Measurements from ENCODE around the gene AASS.

The AASS gene

DNA sequence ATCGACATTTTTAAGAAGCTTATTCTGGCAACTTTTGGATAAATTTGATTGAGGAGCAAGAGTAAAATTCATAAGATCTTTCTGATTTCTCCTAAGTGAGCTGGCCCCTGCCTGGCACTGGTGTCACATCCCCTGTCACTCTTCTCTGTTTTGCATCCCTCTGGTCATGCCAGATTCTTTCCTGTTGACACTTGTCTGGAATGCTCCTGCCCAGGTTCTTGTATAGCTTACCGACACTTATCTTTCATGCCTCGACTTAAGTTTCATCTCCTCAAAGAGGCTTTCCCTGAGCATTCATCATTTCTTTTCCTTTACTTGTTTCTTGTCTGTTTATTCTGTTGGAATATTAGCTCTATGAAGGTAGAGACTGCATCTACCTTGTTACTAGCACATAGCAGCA, 22.2 kb upstream of the AASS start:
- TF ChIP-seq FOXP2 (optimal IDR thresholded peaks at IDR 0.05; ENCODE audit: borderline replicate concordance, extremely low read depth, extremely low read length, insufficient read depth), result no peak
- no peak for TF ChIP-seq TAF1 (IDR thresholded peaks at IDR 0.05; ENCODE audit: borderline replicate concordance, insufficient read depth, low read length)
- TF ChIP-seq, protein P1, sequence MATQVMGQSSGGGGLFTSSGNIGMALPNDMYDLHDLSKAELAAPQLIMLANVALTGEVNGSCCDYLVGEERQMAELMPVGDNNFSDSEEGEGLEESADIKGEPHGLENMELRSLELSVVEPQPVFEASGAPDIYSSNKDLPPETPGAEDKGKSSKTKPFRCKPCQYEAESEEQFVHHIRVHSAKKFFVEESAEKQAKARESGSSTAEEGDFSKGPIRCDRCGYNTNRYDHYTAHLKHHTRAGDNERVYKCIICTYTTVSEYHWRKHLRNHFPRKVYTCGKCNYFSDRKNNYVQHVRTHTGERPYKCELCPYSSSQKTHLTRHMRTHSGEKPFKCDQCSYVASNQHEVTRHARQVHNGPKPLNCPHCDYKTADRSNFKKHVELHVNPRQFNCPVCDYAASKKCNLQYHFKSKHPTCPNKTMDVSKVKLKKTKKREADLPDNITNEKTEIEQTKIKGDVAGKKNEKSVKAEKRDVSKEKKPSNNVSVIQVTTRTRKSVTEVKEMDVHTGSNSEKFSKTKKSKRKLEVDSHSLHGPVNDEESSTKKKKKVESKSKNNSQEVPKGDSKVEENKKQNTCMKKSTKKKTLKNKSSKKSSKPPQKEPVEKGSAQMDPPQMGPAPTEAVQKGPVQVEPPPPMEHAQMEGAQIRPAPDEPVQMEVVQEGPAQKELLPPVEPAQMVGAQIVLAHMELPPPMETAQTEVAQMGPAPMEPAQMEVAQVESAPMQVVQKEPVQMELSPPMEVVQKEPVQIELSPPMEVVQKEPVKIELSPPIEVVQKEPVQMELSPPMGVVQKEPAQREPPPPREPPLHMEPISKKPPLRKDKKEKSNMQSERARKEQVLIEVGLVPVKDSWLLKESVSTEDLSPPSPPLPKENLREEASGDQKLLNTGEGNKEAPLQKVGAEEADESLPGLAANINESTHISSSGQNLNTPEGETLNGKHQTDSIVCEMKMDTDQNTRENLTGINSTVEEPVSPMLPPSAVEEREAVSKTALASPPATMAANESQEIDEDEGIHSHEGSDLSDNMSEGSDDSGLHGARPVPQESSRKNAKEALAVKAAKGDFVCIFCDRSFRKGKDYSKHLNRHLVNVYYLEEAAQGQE (IDR thresholded peaks at IDR 0.05; ENCODE audit: insufficient read depth in 1 of 2, low read depth in 2 of 2, low read length in 2 of 2), result no peak
- TF ChIP-seq SIN3A (IDR thresholded peaks at IDR 0.05; ENCODE audit: borderline replicate concordance, insufficient read depth, low read length), result no peak
- TF ChIP-seq POLR2AphosphoS5 (IDR thresholded peaks at IDR 0.05; ENCODE audit: low read depth, low read length), result no peak

DNA sequence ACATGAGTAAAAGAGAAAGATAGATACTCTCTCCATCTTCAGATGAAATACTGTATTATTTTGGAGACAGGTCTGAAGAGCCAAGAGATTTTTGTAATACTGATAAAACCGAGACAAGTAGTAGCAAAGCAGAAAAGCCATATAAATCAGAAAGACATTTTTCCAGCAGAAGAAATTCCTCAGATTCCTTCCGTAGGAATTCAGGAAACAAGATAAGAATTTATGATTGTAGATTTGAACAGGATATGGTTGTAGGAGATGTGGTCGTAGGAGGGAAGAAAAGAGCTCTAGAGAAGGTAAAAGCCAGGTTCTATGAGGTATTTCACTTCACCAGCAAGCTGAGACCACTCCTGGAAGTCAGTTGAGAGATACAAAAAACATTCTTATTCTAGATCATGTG, 17.6 kb upstream of the AASS start:
- no peak for TF ChIP-seq SIN3A (IDR thresholded peaks at IDR 0.05; ENCODE audit: borderline replicate concordance, insufficient read depth, low read length)
- no peak for TF ChIP-seq FOXP2 (optimal IDR thresholded peaks at IDR 0.05; ENCODE audit: borderline replicate concordance, extremely low read depth, extremely low read length, insufficient read depth)
- TF ChIP-seq, protein P1 (IDR thresholded peaks at IDR 0.05; ENCODE audit: insufficient read depth in 1 of 2, low read depth in 2 of 2, low read length in 2 of 2), result no peak
- no peak for TF ChIP-seq POLR2AphosphoS5 (IDR thresholded peaks at IDR 0.05; ENCODE audit: low read depth, low read length)
- no peak for TF ChIP-seq TAF1 (IDR thresholded peaks at IDR 0.05; ENCODE audit: borderline replicate concordance, insufficient read depth, low read length)

DNA sequence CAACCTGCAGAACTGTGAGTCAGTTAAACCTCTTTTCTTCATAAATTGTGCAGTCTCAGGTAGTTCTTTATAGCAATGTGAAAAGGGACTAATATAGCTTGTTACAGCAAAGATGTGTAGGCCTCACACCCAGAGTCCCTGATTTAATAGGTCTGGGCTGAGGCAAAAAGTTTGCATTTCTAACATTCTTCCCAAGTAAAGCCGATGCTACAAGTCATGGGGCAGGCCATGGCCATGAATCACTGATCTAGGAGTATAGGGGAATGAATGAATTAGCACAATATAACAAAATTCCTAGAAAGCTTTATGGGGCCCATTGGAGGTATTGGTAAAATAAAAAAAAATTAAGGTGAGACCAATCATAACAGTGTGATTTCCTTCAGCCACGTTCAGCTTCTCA, 11.5 kb upstream of the AASS start:
- TF ChIP-seq POLR2AphosphoS5 (IDR thresholded peaks at IDR 0.05; ENCODE audit: low read depth, low read length) (no peak), FOXP2 (optimal IDR thresholded peaks at IDR 0.05; ENCODE audit: borderline replicate concordance, extremely low read depth, extremely low read length, insufficient read depth) (no peak), TAF1 (IDR thresholded peaks at IDR 0.05; ENCODE audit: borderline replicate concordance, insufficient read depth, low read length) (no peak), SIN3A (IDR thresholded peaks at IDR 0.05; ENCODE audit: borderline replicate concordance, insufficient read depth, low read length) (no peak)
- TF ChIP-seq, protein P1 (IDR thresholded peaks at IDR 0.05; ENCODE audit: insufficient read depth in 1 of 2, low read depth in 2 of 2, low read length in 2 of 2), result no peak

- no peak for TF ChIP-seq SIN3A (IDR thresholded peaks at IDR 0.05; ENCODE audit: borderline replicate concordance, insufficient read depth, low read length)
- TF ChIP-seq FOXP2 (optimal IDR thresholded peaks at IDR 0.05; ENCODE audit: borderline replicate concordance, extremely low read depth, extremely low read length, insufficient read depth), result no peak
- TF ChIP-seq TAF1 (IDR thresholded peaks at IDR 0.05; ENCODE audit: borderline replicate concordance, insufficient read depth, low read length), result no peak
- TF ChIP-seq, protein P1 (IDR thresholded peaks at IDR 0.05; ENCODE audit: insufficient read depth in 1 of 2, low read depth in 2 of 2, low read length in 2 of 2), result no peak
- no peak for TF ChIP-seq POLR2AphosphoS5 (IDR thresholded peaks at IDR 0.05; ENCODE audit: low read depth, low read length)
Measured at GRCh38 chr7:122148878-122149277, 4.8 kb upstream of the AASS start.

GRCh38 chr7:122148081-122148480, 4.0 kb upstream of the AASS start:
- TF ChIP-seq TAF1 (IDR thresholded peaks at IDR 0.05; ENCODE audit: borderline replicate concordance, insufficient read depth, low read length), result no peak
- TF ChIP-seq FOXP2 (optimal IDR thresholded peaks at IDR 0.05; ENCODE audit: borderline replicate concordance, extremely low read depth, extremely low read length, insufficient read depth), result no peak
- TF ChIP-seq, protein P1 (IDR thresholded peaks at IDR 0.05; ENCODE audit: insufficient read depth in 1 of 2, low read depth in 2 of 2, low read length in 2 of 2), result no peak
- TF ChIP-seq POLR2AphosphoS5 (IDR thresholded peaks at IDR 0.05; ENCODE audit: low read depth, low read length), result no peak
- TF ChIP-seq SIN3A (IDR thresholded peaks at IDR 0.05; ENCODE audit: borderline replicate concordance, insufficient read depth, low read length), result no peak
